HG03095 (cell line): Measurements from ENCODE around the gene INHBC.
A peak's percentile ranks its signal among the peaks of the same experiment; 100 is the strongest.
"Not testable (repeated sequence)": the region's sequence is repeated elsewhere in the genome, so short reads cannot be mapped to it uniquely, and the experiment has no call there.

ENCODE experiments used
- ATAC-seq: cut with Tn5 transposase; IDR thresholded peaks from one replicate; pipeline ENCODE4 v1.9.1; 2021; ENCODE audit warnings: moderate library complexity; ENCODE audit not compliant: unreplicated experiment

Gene INHBC

GRCh38 chr12:57479376-57480115 is 45.0 kb downstream of the INHBC start, which contains the start of gene ARHGAP9:
Gene ARHGAP9, minus strand, starts transcription at chr12:57479866. Its CDS starts 460 bp downstream, at chr12:57479406.
- peak; percentile 36 for ATAC-seq

- ATAC-seq, result no peak
Measured at GRCh38 chr12:57481671-57482070, 47.1 kb downstream of the INHBC start.

GRCh38 chr12:57483466-57483865 is 48.9 kb downstream of the INHBC start:
- ATAC-seq, result no peak

GRCh38 chr12:57485695-57486094 is 51.1 kb downstream of the INHBC start:
- ATAC-seq, result no peak

GRCh38 chr12:57487055-57487596 is 52.5 kb downstream of the INHBC start:
- no peak for ATAC-seq

GRCh38 chr12:57487597-57488401 is 53.2 kb downstream of the INHBC start, which contains the start of gene MARS1:
Gene MARS1, plus strand, starts transcription at chr12:57488068. Its CDS starts 23 bp downstream, at chr12:57488091.
- ATAC-seq, result peak; percentile 97

- no peak for ATAC-seq
Measured at GRCh38 chr12:57488402-57489156, 54.0 kb downstream of the INHBC start.

- ATAC-seq, result no peak
Measured at GRCh38 chr12:57489157-57489641, 54.6 kb downstream of the INHBC start.

- ATAC-seq, result no peak
Measured at GRCh38 chr12:57490126-57490525, 55.5 kb downstream of the INHBC start.

- no peak for ATAC-seq
Measured at GRCh38 chr12:57491393-57492280, 57.1 kb downstream of the INHBC start.

GRCh38 chr12:57495051-57495701 is 60.6 kb downstream of the INHBC start:
- not testable (repeated sequence) for ATAC-seq

- no peak for ATAC-seq
Measured at GRCh38 chr12:57496822-57497221, 62.2 kb downstream of the INHBC start.

- ATAC-seq, result no peak
Measured at GRCh38 chr12:57497223-57498131, 62.9 kb downstream of the INHBC start.

GRCh38 chr12:57498132-57498502 is 63.5 kb downstream of the INHBC start:
- ATAC-seq, result no peak

GRCh38 chr12:57498571-57498970 is 64.0 kb downstream of the INHBC start:
- no peak for ATAC-seq

GRCh38 chr12:57500213-57500612 is 65.6 kb downstream of the INHBC start:
- ATAC-seq, result no peak
